Measurements from ENCODE around the gene HDC. TPM values are rescaled to one million over a fixed set of nuclear protein-coding genes. Genes with fewer than 3 reads are reported as not detected.

Gene HDC, protein sequence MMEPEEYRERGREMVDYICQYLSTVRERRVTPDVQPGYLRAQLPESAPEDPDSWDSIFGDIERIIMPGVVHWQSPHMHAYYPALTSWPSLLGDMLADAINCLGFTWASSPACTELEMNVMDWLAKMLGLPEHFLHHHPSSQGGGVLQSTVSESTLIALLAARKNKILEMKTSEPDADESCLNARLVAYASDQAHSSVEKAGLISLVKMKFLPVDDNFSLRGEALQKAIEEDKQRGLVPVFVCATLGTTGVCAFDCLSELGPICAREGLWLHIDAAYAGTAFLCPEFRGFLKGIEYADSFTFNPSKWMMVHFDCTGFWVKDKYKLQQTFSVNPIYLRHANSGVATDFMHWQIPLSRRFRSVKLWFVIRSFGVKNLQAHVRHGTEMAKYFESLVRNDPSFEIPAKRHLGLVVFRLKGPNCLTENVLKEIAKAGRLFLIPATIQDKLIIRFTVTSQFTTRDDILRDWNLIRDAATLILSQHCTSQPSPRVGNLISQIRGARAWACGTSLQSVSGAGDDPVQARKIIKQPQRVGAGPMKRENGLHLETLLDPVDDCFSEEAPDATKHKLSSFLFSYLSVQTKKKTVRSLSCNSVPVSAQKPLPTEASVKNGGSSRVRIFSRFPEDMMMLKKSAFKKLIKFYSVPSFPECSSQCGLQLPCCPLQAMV
- polyA plus RNA-seq, result 0.28 TPM
- long read RNA-seq, donor 1, result 0 reads
- long read RNA-seq, donor 2, result 0 reads
- long read RNA-seq, donor 3, result 0 reads
- long read RNA-seq, donor 4, result 0 reads
- long read RNA-seq, donor 5, result 0 reads
- long read RNA-seq, donor 6, result 0 reads
- long read RNA-seq, donor 7, result 0 reads
- long read RNA-seq, donor 8, result 0 reads
- long read RNA-seq, donor 9, result 0 reads
- long read RNA-seq, donor 10, result 0 reads
- long read RNA-seq, donor 11, result 0 reads

DNA sequence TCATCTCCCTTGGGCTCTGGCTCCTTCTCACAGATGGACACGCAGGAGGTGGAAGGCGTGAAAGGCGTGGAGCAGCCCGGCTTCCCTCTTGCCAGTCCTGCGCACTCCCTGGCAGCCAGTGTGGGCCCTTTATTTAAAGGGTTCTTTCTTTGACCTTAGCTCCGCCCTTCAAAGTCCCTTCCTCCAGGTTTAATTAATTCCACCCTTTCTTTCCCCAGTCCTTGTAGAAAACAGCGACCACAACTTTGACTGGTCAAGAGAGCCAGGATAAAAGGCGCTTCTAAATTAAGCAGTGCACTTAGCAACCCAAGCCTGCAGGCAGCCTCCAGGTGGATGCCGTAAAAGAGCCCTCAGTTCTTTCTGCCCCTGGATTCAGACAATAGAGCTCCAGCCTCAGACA lies at the start of gene HDC:
HDC (minus strand) TSS at position 107 of the 400 bp plus-strand sequence; CDS start at position 4, 103 bp downstream.
- H3K9me3 ChIP-seq (ENCODE audit: control insufficient read depth, low read depth, low read length), result no peaks in the 10 kb centered on the region
- H3K36me3 ChIP-seq (ENCODE audit: control insufficient read depth, insufficient read depth, low read length), result no peaks in the 10 kb centered on the region
- H3K27me3 ChIP-seq (ENCODE audit: control insufficient read depth, insufficient read depth, low read length), result no peaks in the 10 kb centered on the region
- no peaks in the 10 kb centered on the region for H3K4me1 ChIP-seq (ENCODE audit: control insufficient read depth, insufficient read depth, low read length)
- no peak within 1 kb of the TSS for H3K4me3 ChIP-seq (ENCODE audit: low read length)
- no peak within 1 kb of the TSS for H3K27ac ChIP-seq (ENCODE audit: low read length)
- DNase-seq, result no peak
- 100% methylated on average over 1 of the region's 9 CpGs for WGBS (ENCODE audit: insufficient coverage, low lambda C conversion rate)

DNA sequence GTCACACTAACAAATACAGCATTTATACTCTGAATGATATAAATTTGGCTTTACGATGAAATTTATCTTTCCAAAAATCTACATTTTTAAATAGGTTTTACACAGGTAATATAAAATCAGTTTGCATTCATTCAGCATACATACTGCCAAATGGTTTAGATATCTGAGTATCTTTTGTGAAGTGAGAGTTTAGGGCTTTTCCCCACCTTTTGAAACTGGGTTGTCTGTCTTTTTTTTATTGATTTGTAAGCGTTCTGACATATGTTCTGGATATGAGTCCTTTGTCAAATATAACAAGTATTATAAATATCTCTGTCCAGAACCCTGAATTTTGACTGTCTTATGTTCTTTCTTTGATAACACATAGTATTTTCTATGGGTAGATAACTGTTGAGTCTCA lies 47.1 kb upstream of the HDC start:
- DNase-seq, result no peak
- Histone ChIP-seq H3K4me3 (ENCODE audit: low read length) (no peak overlapping the region), H3K4me1 (ENCODE audit: control insufficient read depth, insufficient read depth, low read length) (no peaks in the 10 kb centered on the region), H3K36me3 (ENCODE audit: control insufficient read depth, insufficient read depth, low read length) (peaks cover 5% of the 10 kb centered on the region), H3K9me3 (ENCODE audit: control insufficient read depth, low read depth, low read length) (no peaks in the 10 kb centered on the region), H3K27ac (ENCODE audit: low read length) (no peak overlapping the region), H3K27me3 (ENCODE audit: control insufficient read depth, insufficient read depth, low read length) (no peaks in the 10 kb centered on the region)
- WGBS (ENCODE audit: insufficient coverage, low lambda C conversion rate), result 100% methylated on average over 2 of the region's 2 CpGs

DNA sequence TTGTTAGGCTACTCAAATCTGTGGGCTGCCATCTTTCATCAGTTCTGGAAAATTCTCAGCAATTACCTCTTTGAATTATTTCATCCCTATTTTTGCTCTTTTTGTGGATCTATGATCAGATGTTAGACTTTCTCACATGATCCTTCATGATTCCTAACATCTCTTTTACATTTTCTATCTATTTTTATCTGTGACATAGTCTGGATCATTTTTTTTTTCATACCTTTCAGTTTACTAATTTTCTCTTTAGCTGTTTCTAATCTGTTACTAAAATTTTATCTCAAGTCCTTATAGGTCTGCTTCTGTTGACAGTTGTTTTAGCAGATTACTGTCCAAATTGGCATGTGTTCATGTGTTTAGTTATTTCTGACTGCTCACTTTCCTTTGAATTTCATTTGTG lies 42.3 kb upstream of the HDC start:
- no peak for DNase-seq
- no peak overlapping the region for H3K27ac ChIP-seq (ENCODE audit: low read length)
- H3K9me3 ChIP-seq (ENCODE audit: control insufficient read depth, low read depth, low read length), result no peaks in the 10 kb centered on the region
- no peaks in the 10 kb centered on the region for H3K27me3 ChIP-seq (ENCODE audit: control insufficient read depth, insufficient read depth, low read length)
- no peaks in the 10 kb centered on the region for H3K4me1 ChIP-seq (ENCODE audit: control insufficient read depth, insufficient read depth, low read length)
- no peak overlapping the region for H3K4me3 ChIP-seq (ENCODE audit: low read length)
- peaks cover 14% of the 10 kb centered on the region for H3K36me3 ChIP-seq (ENCODE audit: control insufficient read depth, insufficient read depth, low read length)

DNA sequence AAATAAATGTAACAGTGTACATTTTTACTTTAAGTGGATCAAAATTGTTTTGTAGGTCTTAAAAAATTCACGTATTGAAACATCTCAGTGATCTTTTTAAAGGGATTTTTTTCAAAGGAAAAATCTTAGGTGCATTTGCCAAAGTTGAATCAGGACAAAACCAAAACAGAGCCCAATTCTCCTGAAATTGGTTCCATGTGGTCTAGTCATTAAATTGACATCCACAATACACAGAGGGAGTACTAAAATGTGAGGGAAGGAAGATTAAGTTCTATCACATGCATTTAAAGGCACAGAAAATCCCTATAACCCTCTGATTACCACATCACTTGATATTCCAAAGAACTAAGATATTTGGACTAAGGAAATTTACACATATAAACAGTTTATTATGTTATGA lies 39.3 kb upstream of the HDC start:
- no peak for DNase-seq
- H3K9me3 ChIP-seq (ENCODE audit: control insufficient read depth, low read depth, low read length), result no peaks in the 10 kb centered on the region
- H3K27me3 ChIP-seq (ENCODE audit: control insufficient read depth, insufficient read depth, low read length), result no peaks in the 10 kb centered on the region
- no peak overlapping the region for H3K27ac ChIP-seq (ENCODE audit: low read length)
- WGBS (ENCODE audit: insufficient coverage, low lambda C conversion rate), result 100% methylated on average over 1 of the region's 1 CpG
- no peaks in the 10 kb centered on the region for H3K4me1 ChIP-seq (ENCODE audit: control insufficient read depth, insufficient read depth, low read length)
- H3K4me3 ChIP-seq (ENCODE audit: low read length), result no peak overlapping the region
- H3K36me3 ChIP-seq (ENCODE audit: control insufficient read depth, insufficient read depth, low read length), result peaks cover 29% of the 10 kb centered on the region

DNA sequence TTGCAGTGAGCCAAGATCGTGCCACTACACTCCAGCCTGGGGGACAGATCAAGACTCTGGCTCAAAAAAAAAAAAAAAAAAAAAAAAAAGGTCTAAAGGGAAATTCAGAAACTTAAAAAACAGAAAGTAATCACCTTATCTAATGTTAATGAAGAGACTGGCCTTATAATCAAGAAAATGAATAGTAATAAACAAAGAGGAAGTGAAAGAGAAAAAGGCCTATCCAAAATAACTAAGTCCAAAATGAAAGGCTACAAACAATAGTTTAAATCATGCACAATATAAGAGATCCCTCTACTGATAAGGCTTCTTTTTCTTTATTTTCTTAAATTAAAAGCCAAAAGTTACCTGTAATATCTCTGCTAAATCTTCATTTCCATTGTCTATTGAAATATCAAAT lies 37.1 kb upstream of the HDC start:
- no peaks in the 10 kb centered on the region for H3K27me3 ChIP-seq (ENCODE audit: control insufficient read depth, insufficient read depth, low read length)
- H3K36me3 ChIP-seq (ENCODE audit: control insufficient read depth, insufficient read depth, low read length), result peaks cover 33% of the 10 kb centered on the region
- no CpG with 5 or more reads among the region's 1 CpG for WGBS (ENCODE audit: insufficient coverage, low lambda C conversion rate)

DNA sequence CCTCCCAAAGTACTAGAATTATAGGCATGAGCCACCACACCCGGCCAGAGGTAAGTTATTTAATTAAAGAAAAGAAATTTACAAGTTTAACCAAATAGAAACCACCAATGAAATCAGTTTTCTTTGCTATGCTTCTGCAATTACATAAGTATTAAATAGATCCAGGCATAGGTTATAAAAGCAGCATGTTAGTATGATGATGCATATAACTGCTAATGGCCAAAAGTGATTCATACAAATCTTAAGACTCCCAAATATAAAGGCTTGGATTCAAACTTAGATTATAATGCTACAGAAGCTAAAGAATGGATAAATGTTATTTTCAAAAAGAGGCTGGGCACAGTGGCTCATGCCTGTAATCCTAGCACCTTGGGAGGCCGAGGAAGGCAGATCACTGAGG lies 32.8 kb upstream of the HDC start:
- DNase-seq, result no peak
- H3K27me3 ChIP-seq (ENCODE audit: control insufficient read depth, insufficient read depth, low read length), result no peaks in the 10 kb centered on the region
- peaks cover 32% of the 10 kb centered on the region for H3K36me3 ChIP-seq (ENCODE audit: control insufficient read depth, insufficient read depth, low read length)
- 83% methylated on average over 1 of the region's 2 CpGs for WGBS (ENCODE audit: insufficient coverage, low lambda C conversion rate)
- H3K4me1 ChIP-seq (ENCODE audit: control insufficient read depth, insufficient read depth, low read length), result no peaks in the 10 kb centered on the region
- no peak overlapping the region for H3K4me3 ChIP-seq (ENCODE audit: low read length)
- no peaks in the 10 kb centered on the region for H3K9me3 ChIP-seq (ENCODE audit: control insufficient read depth, low read depth, low read length)
- H3K27ac ChIP-seq (ENCODE audit: low read length), result no peak overlapping the region

More for the DNA sequence above, 37.1 kb upstream of the HDC start:
- Histone ChIP-seq H3K27ac (ENCODE audit: low read length) (no peak overlapping the region), H3K4me3 (ENCODE audit: low read length) (no peak overlapping the region), H3K9me3 (ENCODE audit: control insufficient read depth, low read depth, low read length) (no peaks in the 10 kb centered on the region), H3K4me1 (ENCODE audit: control insufficient read depth, insufficient read depth, low read length) (no peaks in the 10 kb centered on the region)
- DNase-seq, result no peak

DNA sequence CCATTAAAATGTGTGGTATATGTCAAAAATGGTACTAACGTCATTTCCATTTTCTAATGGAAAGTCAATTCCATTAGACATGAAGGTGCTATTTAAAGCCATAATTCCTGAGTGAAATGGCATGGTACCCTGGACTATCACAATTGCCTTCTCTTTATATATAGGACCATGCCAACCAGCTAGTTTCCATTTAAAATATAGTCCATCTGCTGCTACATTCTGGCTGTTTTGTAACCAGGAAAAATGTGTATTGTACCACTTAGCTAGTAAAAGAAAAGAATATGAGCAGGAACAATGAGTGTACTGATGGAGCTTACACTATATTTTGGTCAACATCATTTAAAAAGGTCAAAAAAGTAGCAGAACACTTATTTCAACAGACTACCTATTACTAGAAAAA lies 30.4 kb upstream of the HDC start:
- H3K27ac ChIP-seq (ENCODE audit: low read length), result no peak overlapping the region
- H3K27me3 ChIP-seq (ENCODE audit: control insufficient read depth, insufficient read depth, low read length), result no peaks in the 10 kb centered on the region
- no peak overlapping the region for H3K4me3 ChIP-seq (ENCODE audit: low read length)
- H3K36me3 ChIP-seq (ENCODE audit: control insufficient read depth, insufficient read depth, low read length), result peaks cover 26% of the 10 kb centered on the region
- no peaks in the 10 kb centered on the region for H3K4me1 ChIP-seq (ENCODE audit: control insufficient read depth, insufficient read depth, low read length)
- no CpG with 5 or more reads among the region's 1 CpG for WGBS (ENCODE audit: insufficient coverage, low lambda C conversion rate)
- no peaks in the 10 kb centered on the region for H3K9me3 ChIP-seq (ENCODE audit: control insufficient read depth, low read depth, low read length)
- DNase-seq, result no peak

DNA sequence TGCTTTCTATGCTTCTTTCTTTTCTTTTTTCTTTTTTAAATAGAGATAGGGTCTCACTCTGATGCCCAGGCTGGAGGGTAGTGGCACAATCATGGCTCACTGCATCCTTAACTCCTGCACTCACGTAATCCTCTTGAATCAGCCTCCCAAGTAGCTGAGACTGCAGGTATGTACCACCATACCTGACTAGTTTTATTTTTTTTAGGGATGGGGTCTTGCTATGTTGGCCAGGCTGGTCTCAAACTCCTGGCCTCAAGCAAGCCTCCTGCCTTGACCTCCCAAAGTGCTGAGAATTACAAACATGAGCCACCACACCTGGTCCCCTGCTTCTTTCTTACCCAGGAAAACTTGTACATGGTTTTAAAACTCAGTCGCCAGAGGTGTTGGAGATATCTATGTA lies 24.2 kb upstream of the HDC start:
- Histone ChIP-seq H3K27me3 (ENCODE audit: control insufficient read depth, insufficient read depth, low read length) (no peaks in the 10 kb centered on the region), H3K9me3 (ENCODE audit: control insufficient read depth, low read depth, low read length) (no peaks in the 10 kb centered on the region), H3K4me1 (ENCODE audit: control insufficient read depth, insufficient read depth, low read length) (no peaks in the 10 kb centered on the region), H3K36me3 (ENCODE audit: control insufficient read depth, insufficient read depth, low read length) (peaks cover 22% of the 10 kb centered on the region), H3K27ac (ENCODE audit: low read length) (no peak overlapping the region), H3K4me3 (ENCODE audit: low read length) (no peak overlapping the region)
- 100% methylated on average over 1 of the region's 2 CpGs for WGBS (ENCODE audit: insufficient coverage, low lambda C conversion rate)
- DNase-seq, result no peak

DNA sequence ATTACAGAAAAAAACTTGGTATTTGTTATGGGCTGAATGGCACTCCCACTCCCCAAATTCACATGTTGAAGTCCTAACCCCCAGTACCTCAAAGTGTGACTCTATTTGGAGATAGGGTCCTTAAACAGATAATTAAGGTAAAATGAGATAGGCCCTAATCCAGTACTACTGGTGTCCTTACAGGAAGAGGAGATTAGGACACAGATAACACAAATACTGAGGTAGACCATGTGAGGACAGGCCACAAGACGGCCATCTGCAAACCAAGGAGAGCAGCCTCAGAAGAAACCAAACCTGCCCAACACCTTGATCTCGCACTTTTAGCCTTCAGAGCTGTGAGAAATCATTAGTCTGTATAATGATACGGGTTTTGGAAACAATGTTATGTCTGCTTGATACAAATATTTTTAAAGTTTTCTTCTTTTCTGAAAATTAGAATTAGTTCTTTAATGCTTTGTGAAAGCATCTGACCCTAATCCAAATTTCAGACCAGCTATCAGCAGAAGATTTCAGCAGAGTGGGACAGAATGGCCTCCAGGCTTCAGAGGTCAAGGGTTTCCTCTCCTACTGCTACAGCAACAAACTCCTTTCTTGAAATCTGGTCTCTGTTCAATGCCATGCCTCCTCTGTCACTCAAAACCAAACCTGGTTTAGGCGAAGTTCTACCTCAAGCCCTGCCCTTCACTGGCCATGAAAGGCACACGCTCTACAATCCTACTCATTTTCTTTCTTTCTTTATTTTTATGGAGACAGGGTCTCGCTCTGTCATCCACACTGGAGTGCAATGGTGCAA lies 22.0 kb upstream of the HDC start:
- WGBS (ENCODE audit: insufficient coverage, low lambda C conversion rate), result 100% methylated on average over 2 of the region's 6 CpGs

DNA sequence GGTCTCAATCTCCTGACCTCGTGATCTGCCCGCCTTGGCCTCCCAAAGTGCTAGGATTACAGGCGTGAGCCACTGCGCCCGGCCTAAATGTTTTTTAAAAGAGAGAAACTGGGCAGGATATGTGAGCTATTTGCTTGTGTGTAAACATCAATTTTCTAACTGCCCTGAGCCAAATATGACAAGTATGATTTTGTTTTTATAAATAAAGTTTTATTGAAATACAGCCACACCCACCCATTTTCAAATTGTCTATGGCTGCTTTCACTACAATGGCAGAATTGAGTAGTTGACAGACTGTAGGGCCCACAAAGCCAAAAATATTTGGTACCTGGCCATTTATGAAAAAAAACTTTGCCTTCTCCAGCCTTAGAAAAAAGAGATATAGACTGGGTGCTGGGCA lies 15.9 kb upstream of the HDC start:
- WGBS (ENCODE audit: insufficient coverage, low lambda C conversion rate), result no CpG with 5 or more reads among the region's 5 CpGs
- no peak for DNase-seq

More for the DNA sequence above, 22.0 kb upstream of the HDC start:
- Histone ChIP-seq H3K9me3 (ENCODE audit: control insufficient read depth, low read depth, low read length) (no peaks in the 10 kb centered on the region), H3K36me3 (ENCODE audit: control insufficient read depth, insufficient read depth, low read length) (peaks cover 28% of the 10 kb centered on the region), H3K4me1 (ENCODE audit: control insufficient read depth, insufficient read depth, low read length) (no peaks in the 10 kb centered on the region), H3K27ac (ENCODE audit: low read length) (no peak overlapping the region), H3K4me3 (ENCODE audit: low read length) (no peak overlapping the region), H3K27me3 (ENCODE audit: control insufficient read depth, insufficient read depth, low read length) (no peaks in the 10 kb centered on the region)
- no peak for DNase-seq

More for the DNA sequence above, 15.9 kb upstream of the HDC start:
- Histone ChIP-seq H3K9me3 (ENCODE audit: control insufficient read depth, low read depth, low read length) (no peaks in the 10 kb centered on the region), H3K4me3 (ENCODE audit: low read length) (no peak overlapping the region), H3K36me3 (ENCODE audit: control insufficient read depth, insufficient read depth, low read length) (peaks cover 7% of the 10 kb centered on the region), H3K27ac (ENCODE audit: low read length) (no peak overlapping the region), H3K4me1 (ENCODE audit: control insufficient read depth, insufficient read depth, low read length) (no peaks in the 10 kb centered on the region), H3K27me3 (ENCODE audit: control insufficient read depth, insufficient read depth, low read length) (no peaks in the 10 kb centered on the region)
